CD8-positive, alpha-beta memory T cell (primary cell): ENCODE measurements around the gene DSG3. TPM values are rescaled to one million over a fixed set of nuclear protein-coding genes. Genes with fewer than 3 reads are reported as not detected.

Source experiments
- CTCF ChIA-PET: fragments of 350-600 bp; sonication (Branson Sonifier 250); formaldehyde crosslinking; loops from one replicate; lab custom pipeline; 2021; ENCODE audit warnings: antibody characterized with exemption; lab: Charles Lee
- POLR2A ChIA-PET: fragments of 350-600 bp; sonication (Branson Sonifier 250); formaldehyde crosslinking; loops from one replicate; lab custom pipeline; 2021; ENCODE audit warnings: antibody characterized with exemption; lab: Charles Lee
- DNase-seq, 5 donors: peaks; one replicate each; pipeline versions ENCODE4 v3.0.0 to v3.0.0-alpha.2; 2020 to 2022; ENCODE audit warnings: mixed read lengths in 1 of 5
- H3K27ac ChIP-seq: one replicate; pipeline ENCODE4 v1.7.0; 2013; ENCODE audit warnings: low read depth, mild to moderate bottlenecking, low read length, moderate library complexity
- H3K27me3 ChIP-seq: 2 replicates; pipeline ENCODE4 v1.7.0; 2013; ENCODE audit warnings: low read length, mild to moderate bottlenecking; ENCODE audit not compliant: insufficient read depth, poor library complexity, severe bottlenecking
- H3K36me3 ChIP-seq: 2 replicates; pipeline ENCODE4 v1.7.0; 2013; ENCODE audit warnings: mild to moderate bottlenecking, low read length, moderate library complexity; ENCODE audit not compliant: insufficient read depth
- H3K4me1 ChIP-seq: 2 replicates; pipeline ENCODE4 v1.7.0; 2013; ENCODE audit warnings: mild to moderate bottlenecking, low read length, moderate library complexity; ENCODE audit not compliant: insufficient read depth
- H3K4me3 ChIP-seq: 2 replicates; pipeline ENCODE4 v1.7.0; 2013; ENCODE audit warnings: mild to moderate bottlenecking, low read length
- H3K9me3 ChIP-seq: 2 replicates; pipeline ENCODE4 v1.7.0; 2013; ENCODE audit warnings: mild to moderate bottlenecking, low read length
- H3K27ac Mint-ChIP-seq, 8 donors: one replicate each; pipeline ENCODE4 v1.8.0; 2020 to 2021; ENCODE audit warnings: mixed read lengths in 8 of 8, mild to moderate bottlenecking in 6 of 8, inconsistent platforms in 3 of 8, moderate library complexity in 3 of 8
- H3K27me3 Mint-ChIP-seq, 2 donors: one replicate each; pipeline ENCODE4 v1.8.0; 2020 to 2021; ENCODE audit warnings: mixed read lengths in 2 of 2, mild to moderate bottlenecking in 1 of 2, moderate library complexity in 1 of 2
- H3K36me3 Mint-ChIP-seq, 3 donors: one replicate each; pipeline ENCODE4 v1.8.0; 2020 to 2021; ENCODE audit warnings: mixed read lengths in 3 of 3, inconsistent platforms in 1 of 3, mild to moderate bottlenecking in 1 of 3
- H3K4me1 Mint-ChIP-seq, 3 donors: one replicate each; pipeline ENCODE4 v1.8.0; 2020 to 2021; ENCODE audit warnings: mixed read lengths in 3 of 3, inconsistent platforms in 1 of 3, mild to moderate bottlenecking in 1 of 3
- H3K4me3 Mint-ChIP-seq, 7 donors: one replicate each; pipeline ENCODE4 v1.8.0; 2020 to 2021; ENCODE audit warnings: mixed read lengths in 7 of 7, mild to moderate bottlenecking in 6 of 7, moderate library complexity in 4 of 7, inconsistent platforms in 2 of 7
- H3K9me3 Mint-ChIP-seq, 5 donors: one replicate each; pipeline ENCODE4 v1.8.0; 2020 to 2022; ENCODE audit warnings: mixed read lengths in 5 of 5, mild to moderate bottlenecking in 3 of 5, moderate library complexity in 2 of 5, inconsistent platforms in 1 of 5
- polyA plus RNA-seq: library from polyadenylated mRNA; unstranded; fragments of 300-500 nt; fragmentation: Illumina TruSeq; gene quantifications from one replicate; pipeline ENCODE4 v1.2.3, GENCODE V29; 2021
- total RNA-seq, 2 experiments: library from RNA; stranded (reverse); gene quantifications; one replicate each; pipeline ENCODE4 v1.2.3, GENCODE V29; 2021

Gene DSG3
- total and polyA plus RNA-seq, 3 experiments from 2014 or later, result not detected

DNA sequence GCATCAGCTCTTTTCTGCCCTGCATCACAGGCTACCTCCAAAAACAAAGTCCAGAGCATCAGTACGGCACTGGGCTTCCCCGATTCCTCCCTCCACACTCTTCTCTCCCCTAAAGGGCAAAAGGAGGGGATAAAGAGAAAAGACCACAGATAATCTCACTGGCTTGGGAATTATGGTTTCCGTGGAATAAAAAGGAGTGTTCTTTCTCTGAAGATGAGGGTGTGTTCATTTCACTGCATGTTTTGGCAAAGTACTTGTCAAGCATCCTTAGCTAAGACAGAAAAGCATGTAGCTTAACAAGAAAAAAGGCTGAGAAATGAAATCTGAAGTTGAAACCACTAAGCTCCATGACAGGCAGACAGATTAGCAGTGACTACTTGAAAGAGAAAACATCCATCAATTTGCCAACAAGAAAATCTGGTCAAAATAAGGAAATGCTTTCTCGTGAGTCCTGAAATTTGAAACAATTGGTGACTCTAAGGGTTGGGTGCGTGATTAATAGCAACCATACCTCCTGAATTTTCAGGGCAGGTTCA lies 20.6 kb upstream of the DSG3 start:
- Mint-ChIP-seq H3K9me3 (peaks cover 0 to 5% (median 3%) of the 10 kb centered on the region in 5 donors), H3K4me3 (no peak overlapping the region), H3K4me1 (no peaks in the 10 kb centered on the region), H3K27me3 (no peaks in the 10 kb centered on the region), H3K36me3 (no peaks in the 10 kb centered on the region), H3K27ac (no peak overlapping the region)
- H3K9me3 ChIP-seq, result no peaks in the 10 kb centered on the region
- ChIA-PET CTCF (no interaction called here), POLR2A (no interaction called here)
- H3K4me1 ChIP-seq, result no peaks in the 10 kb centered on the region
- H3K27me3 ChIP-seq, result no peaks in the 10 kb centered on the region
- no peak overlapping the region for H3K4me3 ChIP-seq
- H3K27ac ChIP-seq, result no peak overlapping the region
- no peaks in the 10 kb centered on the region for H3K36me3 ChIP-seq
- no peak for DNase-seq

DNA sequence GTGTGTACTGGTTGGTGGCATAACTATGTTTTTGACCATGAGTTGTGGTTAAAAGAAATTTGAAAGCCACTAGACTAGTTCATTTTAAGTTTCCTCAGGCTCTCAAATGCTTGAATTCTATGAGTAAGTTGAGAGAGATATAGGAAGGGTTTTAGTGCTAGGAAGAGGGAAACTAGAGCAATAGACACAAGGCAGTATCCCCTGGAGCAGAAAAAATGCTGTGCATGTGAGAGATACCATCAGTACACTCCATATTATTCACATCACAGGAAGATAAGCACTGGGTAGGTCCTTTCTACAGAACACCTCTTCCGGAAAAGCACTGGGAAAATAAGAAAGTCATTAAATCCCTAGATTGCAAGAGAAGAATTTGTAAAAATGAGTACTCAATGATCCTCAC lies 19.3 kb upstream of the DSG3 start:
- ChIA-PET CTCF (no interaction called here), POLR2A (no interaction called here)
- Mint-ChIP-seq H3K4me1 (no peaks in the 10 kb centered on the region), H3K9me3 (peaks cover 0 to 15% (median 7%) of the 10 kb centered on the region in 5 donors), H3K36me3 (no peaks in the 10 kb centered on the region), H3K4me3 (no peak overlapping the region), H3K27ac (no peak overlapping the region), H3K27me3 (no peaks in the 10 kb centered on the region)
- no peak for DNase-seq
- Histone ChIP-seq H3K27ac (no peak overlapping the region), H3K27me3 (no peaks in the 10 kb centered on the region), H3K4me1 (no peaks in the 10 kb centered on the region), H3K4me3 (no peak overlapping the region), H3K9me3 (no peaks in the 10 kb centered on the region), H3K36me3 (no peaks in the 10 kb centered on the region)

DNA sequence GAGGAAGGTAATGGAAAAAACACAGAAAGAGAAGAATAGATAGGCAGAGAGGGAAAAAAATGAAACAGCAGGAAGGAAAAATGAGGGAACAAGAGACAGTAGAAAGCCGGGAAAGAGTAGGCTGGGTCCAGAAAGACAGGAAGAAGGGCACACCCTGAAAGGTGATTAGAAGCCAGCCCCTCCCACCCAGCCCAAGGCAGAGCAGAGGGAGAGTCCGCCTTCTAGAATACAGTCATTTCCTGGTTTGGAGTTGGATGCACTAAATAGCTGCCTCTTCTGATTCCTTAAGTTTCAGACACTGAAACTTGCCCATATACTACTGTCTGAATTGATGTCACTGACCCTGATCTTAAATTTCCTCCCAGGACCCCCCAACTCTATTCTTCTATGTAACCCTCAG lies 17.9 kb upstream of the DSG3 start:
- Histone ChIP-seq H3K36me3 (no peaks in the 10 kb centered on the region), H3K27me3 (no peaks in the 10 kb centered on the region), H3K4me1 (no peaks in the 10 kb centered on the region), H3K9me3 (no peaks in the 10 kb centered on the region), H3K27ac (no peak overlapping the region), H3K4me3 (no peak overlapping the region)
- ChIA-PET CTCF (no interaction called here), POLR2A (no interaction called here)
- no peaks in the 10 kb centered on the region for H3K4me1 Mint-ChIP-seq
- peaks cover 2 to 18% (median 7%) of the 10 kb centered on the region in 5 donors for H3K9me3 Mint-ChIP-seq
- DNase-seq, result no peak
- no peak overlapping the region for H3K27ac Mint-ChIP-seq
- no peaks in the 10 kb centered on the region for H3K36me3 Mint-ChIP-seq
- H3K4me3 Mint-ChIP-seq, result no peak overlapping the region
- H3K27me3 Mint-ChIP-seq, result no peaks in the 10 kb centered on the region

GRCh38 chr18:31430072-31430471 lies 17.5 kb upstream of the DSG3 start:
- no peak for DNase-seq
- H3K36me3 ChIP-seq, result no peaks in the 10 kb centered on the region
- H3K27me3 ChIP-seq, result no peaks in the 10 kb centered on the region
- no peaks in the 10 kb centered on the region for H3K27me3 Mint-ChIP-seq
- no peak overlapping the region for H3K4me3 ChIP-seq
- no peaks in the 10 kb centered on the region for H3K4me1 ChIP-seq
- ChIA-PET CTCF (no interaction called here), POLR2A (no interaction called here)
- no peak overlapping the region for H3K4me3 Mint-ChIP-seq
- no peak overlapping the region for H3K27ac ChIP-seq
- no peaks in the 10 kb centered on the region for H3K36me3 Mint-ChIP-seq
- no peaks in the 10 kb centered on the region for H3K4me1 Mint-ChIP-seq
- peaks cover 2 to 18% (median 7%) of the 10 kb centered on the region in 5 donors for H3K9me3 Mint-ChIP-seq
- no peaks in the 10 kb centered on the region for H3K9me3 ChIP-seq
- no peak overlapping the region for H3K27ac Mint-ChIP-seq

DNA sequence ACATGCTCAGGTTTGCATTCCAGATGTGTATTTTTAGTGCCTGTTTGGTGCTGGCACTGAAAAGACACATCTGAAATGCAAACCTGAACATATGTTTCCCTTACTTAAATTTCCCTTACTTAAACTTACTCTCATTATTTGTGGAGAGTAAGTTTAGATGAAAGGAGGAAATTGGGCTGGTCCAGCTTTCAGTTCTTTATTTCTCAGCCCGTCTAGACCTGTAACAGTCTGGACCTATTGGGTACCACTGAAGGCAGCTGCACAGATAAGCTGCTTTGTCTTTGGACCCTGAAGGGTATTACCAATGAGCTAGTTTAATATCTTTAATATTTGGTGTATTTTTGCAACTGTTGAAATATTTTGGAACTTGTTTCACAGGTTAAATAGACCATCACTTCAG lies 17.0 kb upstream of the DSG3 start:
- no peaks in the 10 kb centered on the region for H3K4me1 ChIP-seq
- Mint-ChIP-seq H3K27ac (no peak overlapping the region), H3K27me3 (no peaks in the 10 kb centered on the region), H3K4me3 (no peak overlapping the region), H3K9me3 (peaks cover 2 to 18% (median 7%) of the 10 kb centered on the region in 5 donors), H3K4me1 (no peaks in the 10 kb centered on the region), H3K36me3 (no peaks in the 10 kb centered on the region)
- H3K36me3 ChIP-seq, result no peaks in the 10 kb centered on the region
- no peak overlapping the region for H3K27ac ChIP-seq
- CTCF ChIA-PET, result no interaction called here
- no peak for DNase-seq
- no peaks in the 10 kb centered on the region for H3K27me3 ChIP-seq
- POLR2A ChIA-PET, result no interaction called here
- H3K9me3 ChIP-seq, result no peaks in the 10 kb centered on the region
- no peak overlapping the region for H3K4me3 ChIP-seq

GRCh38 chr18:31432316-31432715 lies 15.2 kb upstream of the DSG3 start:
- Mint-ChIP-seq H3K9me3 (peaks cover 2 to 18% (median 7%) of the 10 kb centered on the region in 5 donors), H3K36me3 (no peaks in the 10 kb centered on the region), H3K4me3 (no peak overlapping the region), H3K4me1 (no peaks in the 10 kb centered on the region), H3K27me3 (no peaks in the 10 kb centered on the region), H3K27ac (no peak overlapping the region)
- no peaks in the 10 kb centered on the region for H3K9me3 ChIP-seq
- no peak overlapping the region for H3K4me3 ChIP-seq
- no peaks in the 10 kb centered on the region for H3K4me1 ChIP-seq
- no peak for DNase-seq
- ChIA-PET CTCF (no interaction called here), POLR2A (no interaction called here)
- H3K27ac ChIP-seq, result no peak overlapping the region
- no peaks in the 10 kb centered on the region for H3K36me3 ChIP-seq
- no peaks in the 10 kb centered on the region for H3K27me3 ChIP-seq

DNA sequence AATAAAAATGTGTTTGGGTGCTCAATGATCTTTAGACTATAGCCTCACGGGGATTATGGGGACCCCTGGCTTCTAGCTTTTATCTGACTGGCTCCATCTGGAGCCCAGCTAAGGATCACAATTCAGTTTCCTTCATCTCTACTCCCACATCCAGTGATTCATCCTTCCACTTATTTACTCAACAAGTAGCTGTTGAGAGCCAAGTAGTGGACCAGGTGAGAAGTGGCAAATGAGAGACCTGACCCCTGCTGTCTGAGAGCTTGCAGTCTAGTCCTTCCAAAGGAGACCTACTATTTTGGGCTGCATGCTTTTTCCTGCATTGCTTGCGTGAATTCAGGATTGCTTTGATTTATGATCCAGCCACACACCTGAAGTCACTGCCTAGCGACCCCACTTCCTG lies 10.7 kb upstream of the DSG3 start:
- H3K27ac Mint-ChIP-seq, result no peak overlapping the region
- ChIA-PET CTCF (no interaction called here), POLR2A (no interaction called here)
- no peaks in the 10 kb centered on the region for H3K4me1 ChIP-seq
- no peaks in the 10 kb centered on the region for H3K36me3 ChIP-seq
- no peaks in the 10 kb centered on the region for H3K27me3 ChIP-seq
- no peak for DNase-seq
- no peak overlapping the region for H3K4me3 Mint-ChIP-seq
- no peaks in the 10 kb centered on the region for H3K4me1 Mint-ChIP-seq
- no peak overlapping the region for H3K4me3 ChIP-seq
- no peaks in the 10 kb centered on the region for H3K27me3 Mint-ChIP-seq
- no peaks in the 10 kb centered on the region for H3K36me3 Mint-ChIP-seq
- peaks cover 0 to 17% (median 3%) of the 10 kb centered on the region in 5 donors for H3K9me3 Mint-ChIP-seq
- no peaks in the 10 kb centered on the region for H3K9me3 ChIP-seq
- no peak overlapping the region for H3K27ac ChIP-seq

DNA sequence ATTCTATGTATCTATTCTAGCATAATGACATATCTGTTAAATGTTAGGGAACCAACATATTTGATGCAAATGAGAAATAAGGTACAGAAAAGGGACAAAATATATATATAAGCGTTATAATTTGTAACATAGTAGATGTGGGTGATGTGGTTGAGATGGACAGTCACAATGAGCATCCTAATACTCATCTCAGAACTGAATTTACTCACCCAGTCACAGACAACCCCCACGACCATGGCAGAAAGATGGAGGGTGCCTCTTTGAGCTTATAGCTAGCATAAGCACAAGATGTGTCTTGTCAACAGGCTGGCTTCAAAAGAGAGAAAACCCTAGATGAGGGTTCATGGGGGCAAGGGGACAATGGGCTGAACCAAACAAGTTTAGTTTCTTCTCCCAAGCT lies 9.1 kb upstream of the DSG3 start:
- Histone ChIP-seq H3K9me3 (no peaks in the 10 kb centered on the region), H3K36me3 (no peaks in the 10 kb centered on the region), H3K4me3 (no peak overlapping the region), H3K4me1 (no peaks in the 10 kb centered on the region), H3K27me3 (no peaks in the 10 kb centered on the region), H3K27ac (no peak overlapping the region)
- Mint-ChIP-seq H3K27me3 (no peaks in the 10 kb centered on the region), H3K27ac (no peak overlapping the region), H3K4me1 (no peaks in the 10 kb centered on the region), H3K36me3 (no peaks in the 10 kb centered on the region), H3K4me3 (no peak overlapping the region), H3K9me3 (peaks cover 0 to 4% (median 0%) of the 10 kb centered on the region in 5 donors)
- no peak for DNase-seq
- ChIA-PET POLR2A (no interaction called here), CTCF (no interaction called here)
